ENCODE measurements around the gene CBX4.
A peak's percentile ranks its signal among the peaks of the same experiment; 100 is the strongest.

DNA sequence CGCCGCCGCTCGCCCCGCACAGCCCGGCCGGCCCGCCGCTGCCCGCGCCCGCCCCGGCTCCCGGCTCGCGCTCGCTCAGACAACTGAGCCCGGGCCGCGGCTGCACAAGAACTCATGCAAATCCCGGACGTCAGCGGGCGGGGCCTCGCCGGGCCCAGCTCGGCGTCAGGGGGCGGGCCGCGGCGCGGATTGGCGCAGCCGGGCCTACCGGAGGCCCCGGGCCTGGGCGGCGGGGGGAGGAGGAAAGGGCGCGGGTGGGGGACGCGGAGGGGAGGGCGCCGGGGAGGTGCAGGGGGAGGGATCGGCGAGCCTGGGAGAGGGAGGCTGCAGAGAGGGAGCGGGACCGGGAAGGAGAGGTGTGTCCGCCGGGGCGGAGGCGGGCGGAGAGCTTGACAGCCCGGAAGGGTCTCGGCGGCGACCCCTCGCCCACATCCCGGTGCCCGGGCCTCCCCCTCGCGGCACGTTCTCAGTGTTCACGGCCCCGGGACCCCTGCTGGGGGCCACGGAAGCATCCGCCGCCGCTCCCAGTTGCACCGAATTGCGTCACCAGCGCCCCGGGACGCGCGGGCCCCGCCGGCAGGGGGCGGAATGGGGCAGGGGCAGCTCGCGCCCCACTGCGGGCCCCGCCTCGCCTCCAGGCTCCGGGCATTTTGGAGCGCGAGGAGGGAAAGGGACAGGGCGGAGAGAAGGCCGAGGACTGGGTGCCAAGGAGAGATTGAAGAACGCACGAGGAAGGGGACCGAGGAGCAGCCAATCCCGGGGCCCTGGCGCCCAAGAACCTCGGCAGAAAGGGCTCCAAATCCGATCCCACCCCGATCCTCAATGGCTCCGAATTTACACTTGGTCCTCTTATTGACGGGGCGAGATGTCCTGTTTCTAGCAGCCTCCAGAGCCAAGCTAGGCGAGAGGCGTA, at the start of gene CBX4:
- TF ChIP-seq, protein P1, sequence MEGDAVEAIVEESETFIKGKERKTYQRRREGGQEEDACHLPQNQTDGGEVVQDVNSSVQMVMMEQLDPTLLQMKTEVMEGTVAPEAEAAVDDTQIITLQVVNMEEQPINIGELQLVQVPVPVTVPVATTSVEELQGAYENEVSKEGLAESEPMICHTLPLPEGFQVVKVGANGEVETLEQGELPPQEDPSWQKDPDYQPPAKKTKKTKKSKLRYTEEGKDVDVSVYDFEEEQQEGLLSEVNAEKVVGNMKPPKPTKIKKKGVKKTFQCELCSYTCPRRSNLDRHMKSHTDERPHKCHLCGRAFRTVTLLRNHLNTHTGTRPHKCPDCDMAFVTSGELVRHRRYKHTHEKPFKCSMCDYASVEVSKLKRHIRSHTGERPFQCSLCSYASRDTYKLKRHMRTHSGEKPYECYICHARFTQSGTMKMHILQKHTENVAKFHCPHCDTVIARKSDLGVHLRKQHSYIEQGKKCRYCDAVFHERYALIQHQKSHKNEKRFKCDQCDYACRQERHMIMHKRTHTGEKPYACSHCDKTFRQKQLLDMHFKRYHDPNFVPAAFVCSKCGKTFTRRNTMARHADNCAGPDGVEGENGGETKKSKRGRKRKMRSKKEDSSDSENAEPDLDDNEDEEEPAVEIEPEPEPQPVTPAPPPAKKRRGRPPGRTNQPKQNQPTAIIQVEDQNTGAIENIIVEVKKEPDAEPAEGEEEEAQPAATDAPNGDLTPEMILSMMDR (IDR thresholded peaks at IDR 0.05), result peak; percentile 50 to 87 (median 61)
- TF ChIP-seq POLR2A (IDR thresholded peaks at IDR 0.05) (peak; percentile 73 to 87), EP300 (IDR thresholded peaks at IDR 0.05) (peak in 1 of 2 donors; percentile 81)
